ENCODE data around the gene CERS2.

GRCh38 chr1:150967936-150968335 lies 6.7 kb downstream of the CERS2 start:
- TF ChIP-seq CTCF (IDR thresholded peaks at IDR 0.05) (no peak), POLR2A (IDR thresholded peaks at IDR 0.05) (no peak)

Data from lower leg skin (tissue), 3 donors.